Endodermal cell (in vitro differentiated cells): ENCODE results near the gene CRIP1. TPM values are rescaled to one million over a fixed set of nuclear protein-coding genes. Genes with fewer than 3 reads are reported as not detected.

Experiments used
- DNase-seq: peaks from one replicate; pipeline ENCODE4 v3.0.0-alpha.2; 2017
- H3K27ac ChIP-seq: 2 replicates; pipeline ENCODE4 v1.5.1; 2013; ENCODE audit warnings: mild to moderate bottlenecking, low read depth, low read length, moderate library complexity
- H3K27me3 ChIP-seq: 2 replicates; pipeline ENCODE4 v1.6.1; 2013; ENCODE audit warnings: mild to moderate bottlenecking, low read length, moderate library complexity; ENCODE audit not compliant: insufficient read depth, control insufficient read depth, poor library complexity, severe bottlenecking
- H3K36me3 ChIP-seq: 2 replicates; pipeline ENCODE4 v1.7.0; 2013; ENCODE audit warnings: mild to moderate bottlenecking, low read length, moderate library complexity; ENCODE audit not compliant: control insufficient read depth, insufficient read depth
- H3K4me1 ChIP-seq: one replicate; pipeline ENCODE4 v1.7.0; 2013; ENCODE audit warnings: low read length; ENCODE audit not compliant: control insufficient read depth, insufficient read depth
- H3K4me3 ChIP-seq: 2 replicates; pipeline ENCODE4 v1.5.1; 2013; ENCODE audit warnings: mild to moderate bottlenecking, low read length, moderate library complexity
- H3K9ac ChIP-seq: 2 replicates; pipeline ENCODE4 v1.6.1; 2013; ENCODE audit warnings: mild to moderate bottlenecking, low read length, moderate library complexity; ENCODE audit not compliant: poor library complexity, severe bottlenecking; ENCODE audit errors: extremely low read depth
- H3K9me3 ChIP-seq: 2 replicates; pipeline ENCODE4 v1.6.1; 2013; ENCODE audit warnings: mild to moderate bottlenecking, low read length, moderate library complexity; ENCODE audit not compliant: control insufficient read depth
- H3K27ac Mint-ChIP-seq: 2 replicates; pipeline ENCODE4 v1.8.0; 2020; ENCODE audit warnings: mixed read lengths
- H3K27me3 Mint-ChIP-seq: 2 replicates; pipeline ENCODE4 v1.8.0; 2021; ENCODE audit warnings: mild to moderate bottlenecking, mixed read lengths; ENCODE audit not compliant: insufficient read depth
- H3K36me3 Mint-ChIP-seq: 2 replicates; pipeline ENCODE4 v1.8.0; 2020; ENCODE audit warnings: low read depth, mixed read lengths
- H3K4me1 Mint-ChIP-seq: 2 replicates; pipeline ENCODE4 v1.8.0; 2020; ENCODE audit warnings: mixed read lengths
- H3K4me3 Mint-ChIP-seq: 2 replicates; pipeline ENCODE4 v1.8.0; 2020; ENCODE audit warnings: mild to moderate bottlenecking, moderate library complexity, mixed read lengths
- H3K9me3 Mint-ChIP-seq: 2 replicates; pipeline ENCODE4 v1.8.0; 2020; ENCODE audit warnings: mild to moderate bottlenecking, mixed read lengths
- CTCF ChIP-seq: fragments of 200-600 bp; sonication (generic); conservative IDR thresholded peaks from 2 replicates; pipeline ENCODE4 v1.5.0; 2021; ENCODE audit warnings: antibody characterized with exemption, mild to moderate bottlenecking
- WGBS, 2 experiments: methylation state at CpG; one replicate each; pipeline versions ENCODE4 v1.1.5 to v1.1.7; 2013; ENCODE audit warnings: missing lambda C conversion rate in 2 of 2, mixed read lengths in 1 of 2; ENCODE audit not compliant: insufficient coverage in 1 of 2, insufficient read length in 1 of 2; 5-methylcytosine and 5-hydroxymethylcytosine counted together
- total RNA-seq, 2 donors: library from RNA; stranded (reverse); fragmentation: NEBNext Ultra II Directional in 1 of 2; extraction: Animal tissue kit (Norgen Biotek cat#: 25700) in 1 of 2; gene quantifications; 2 replicates in 1 of 2; 3 replicates in 1 of 2; pipeline ENCODE4 v1.2.1, GENCODE V29; 2021

Gene CRIP1
- total RNA-seq, 2 donors from 2014 or later = 7.0 to 47.1 TPM

- peaks cover 27% of the 10 kb centered on the region for H3K27me3 Mint-ChIP-seq
These were observed 44.6 kb downstream of the CRIP1 start for GRCh38 chr14:105531088-105531893.

GRCh38 chr14:105531894-105532623 is 45.4 kb downstream of the CRIP1 start:
- no peak for TF ChIP-seq CTCF
- Mint-ChIP-seq H3K4me1 (no peaks in the 10 kb centered on the region), H3K9me3 (peaks cover 39% of the 10 kb centered on the region), H3K27me3 (peaks cover 28% of the 10 kb centered on the region), H3K27ac (no peak overlapping the region), H3K36me3 (no peaks in the 10 kb centered on the region), H3K4me3 (no peak overlapping the region)
- Histone ChIP-seq H3K4me1 (no peaks in the 10 kb centered on the region), H3K27me3 (peaks cover 16% of the 10 kb centered on the region), H3K36me3 (no peaks in the 10 kb centered on the region), H3K9ac (no peak overlapping the region), H3K4me3 (no peak overlapping the region), H3K9me3 (no peaks in the 10 kb centered on the region), H3K27ac (no peak overlapping the region)
- WGBS, 2 experiments = 83 to 89% methylated on average over 8 to 19 of the region's 19 CpGs
- DNase-seq = no peak

More at GRCh38 chr14:105531088-105531893, 44.6 kb downstream of the CRIP1 start:
- H3K4me1 ChIP-seq = no peaks in the 10 kb centered on the region
- Mint-ChIP-seq H3K4me1 (no peaks in the 10 kb centered on the region), H3K27ac (no peak overlapping the region), H3K9me3 (peaks cover 33% of the 10 kb centered on the region), H3K4me3 (no peak overlapping the region), H3K36me3 (no peaks in the 10 kb centered on the region)
- H3K27ac ChIP-seq = no peak overlapping the region
- no peaks in the 10 kb centered on the region for H3K36me3 ChIP-seq
- H3K4me3 ChIP-seq = no peak overlapping the region
- DNase-seq = no peak
- H3K27me3 ChIP-seq = peaks cover 20% of the 10 kb centered on the region
- no peak overlapping the region for H3K9ac ChIP-seq
- TF ChIP-seq CTCF = no peak
- H3K9me3 ChIP-seq = no peaks in the 10 kb centered on the region
- WGBS, 2 experiments = 80 to 87% methylated on average over 13 to 30 of the region's 30 CpGs

GRCh38 chr14:105532735-105533141 is 46.1 kb downstream of the CRIP1 start:
- TF ChIP-seq CTCF = peak; percentile 45
- peaks cover 25% of the 10 kb centered on the region for H3K27me3 Mint-ChIP-seq
- WGBS, 2 experiments = 57 to 61% methylated on average over 7 to 9 of the region's 10 CpGs
- Histone ChIP-seq H3K4me3 (no peak overlapping the region), H3K36me3 (no peaks in the 10 kb centered on the region), H3K27me3 (peaks cover 9% of the 10 kb centered on the region), H3K4me1 (no peaks in the 10 kb centered on the region), H3K9me3 (no peaks in the 10 kb centered on the region), H3K27ac (no peak overlapping the region), H3K9ac (no peak overlapping the region)
- DNase-seq = peak; percentile 77
- H3K4me1 Mint-ChIP-seq = no peaks in the 10 kb centered on the region
- no peak overlapping the region for H3K27ac Mint-ChIP-seq
- H3K4me3 Mint-ChIP-seq = no peak overlapping the region
- no peaks in the 10 kb centered on the region for H3K36me3 Mint-ChIP-seq
- peaks cover 42% of the 10 kb centered on the region for H3K9me3 Mint-ChIP-seq
